ENCODE measurements around the gene UNC79.

DNA sequence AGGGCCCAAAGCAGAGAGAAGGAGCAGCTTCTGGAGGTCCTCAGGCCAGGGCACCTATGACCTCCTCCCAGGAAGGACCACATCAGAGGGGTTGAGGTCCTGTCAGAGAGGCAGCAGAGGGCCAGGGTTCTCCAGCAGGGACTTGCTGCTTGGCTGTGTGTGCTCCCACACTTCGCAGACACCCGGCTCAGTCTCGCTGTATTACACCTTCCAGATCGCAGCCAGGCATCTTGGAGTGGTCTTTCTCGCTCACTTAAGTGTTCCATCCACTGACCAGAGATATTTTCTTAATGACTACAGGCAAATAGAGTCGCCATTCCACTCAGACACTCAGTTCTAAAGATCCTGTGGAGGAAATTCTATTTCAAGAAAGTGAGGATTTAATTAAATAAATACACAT lies 273.2 kb downstream of the UNC79 start:
- TF ChIP-seq POLR2A (IDR thresholded peaks at IDR 0.05; ENCODE audit: low read depth, low read length) (no peak), TAF1 (IDR thresholded peaks at IDR 0.05; ENCODE audit: borderline replicate concordance, low read depth, low read length) (no peak), POLR2AphosphoS5 (IDR thresholded peaks at IDR 0.05; ENCODE audit: low read depth, low read length) (no peak)
